AG04450 (cell line): ENCODE results near the gene ZNF473. TPM values are rescaled to one million over a fixed set of nuclear protein-coding genes. Genes with fewer than 3 reads are reported as not detected.
"Not testable (repeated sequence)": the region's sequence is repeated elsewhere in the genome, so short reads cannot be mapped to it uniquely, and the experiment has no call there.

Experiments used
- CTCF ChIA-PET: fragments of 300-600, 350-600 bp; formaldehyde crosslinking; extraction: SDS; loops from one replicate; lab custom pipeline; 2022; ENCODE audit warnings: antibody characterized with exemption, inconsistent platforms; lab: Charles Lee
- POLR2A ChIA-PET: fragments of 350-600 bp; formaldehyde crosslinking; extraction: SDS; loops from one replicate; lab custom pipeline; 2021; ENCODE audit warnings: antibody characterized with exemption, inconsistent platforms; lab: Yijun Ruan, JAX
- DNase-seq: peaks from one replicate; pipeline ENCODE4 v3.0.0-alpha.2; 2011; ENCODE audit warnings: low read depth, low spot score
- H3K27ac ChIP-seq: one replicate; pipeline ENCODE4 v1.5.1; 2012; ENCODE audit warnings: low read depth, low read length, control low read depth
- H3K27me3 ChIP-seq: one replicate; pipeline ENCODE4 v1.6.0; 2012; ENCODE audit warnings: low read length; ENCODE audit not compliant: control insufficient read depth, insufficient read depth
- H3K4me3 ChIP-seq: 2 replicates; pipeline ENCODE4 v1.5.1; 2011; ENCODE audit warnings: mild to moderate bottlenecking, low read depth, low read length, control low read depth
- H3K9me3 ChIP-seq: 2 replicates; pipeline ENCODE4 v1.5.1; 2012; ENCODE audit warnings: low read length; ENCODE audit not compliant: control insufficient read depth, insufficient read depth
- polyA plus RNA-seq: library from polyadenylated mRNA; depleted of rRNA; stranded (reverse); fragments of >200 nt; gene quantifications from 2 replicates; pipeline ENCODE4 v1.2.3, GENCODE V29; 2011; rRNA removed

ZNF473 gene
- polyA plus RNA-seq, 1 experiment = 6.2 TPM

- POLR2A ChIA-PET, H3K27me3 ChIP-seq, H3K27ac ChIP-seq, CTCF ChIA-PET, H3K4me3 ChIP-seq, H3K9me3 ChIP-seq, DNase-seq: not testable (repeated sequence)
Observed at GRCh38 chr19:50087153-50087552, 61.3 kb downstream of the ZNF473 start.

GRCh38 chr19:50090706-50091105 lies 64.9 kb downstream of the ZNF473 start:
- H3K4me3 ChIP-seq, H3K27ac ChIP-seq, CTCF ChIA-PET, H3K9me3 ChIP-seq, POLR2A ChIA-PET, DNase-seq, H3K27me3 ChIP-seq: not testable (repeated sequence)

GRCh38 chr19:50091786-50092185 lies 66.0 kb downstream of the ZNF473 start:
- POLR2A ChIA-PET, H3K4me3 ChIP-seq, H3K27me3 ChIP-seq, DNase-seq, H3K9me3 ChIP-seq, H3K27ac ChIP-seq, CTCF ChIA-PET: not testable (repeated sequence)

- POLR2A ChIA-PET, CTCF ChIA-PET, DNase-seq, H3K27ac ChIP-seq, H3K27me3 ChIP-seq, H3K9me3 ChIP-seq, H3K4me3 ChIP-seq: not testable (repeated sequence)
Observed at GRCh38 chr19:50092597-50092996, 66.8 kb downstream of the ZNF473 start.

GRCh38 chr19:50097884-50098283 lies 72.1 kb downstream of the ZNF473 start:
- H3K27me3 ChIP-seq, CTCF ChIA-PET, H3K9me3 ChIP-seq, H3K4me3 ChIP-seq, DNase-seq, POLR2A ChIA-PET, H3K27ac ChIP-seq: not testable (repeated sequence)

- POLR2A ChIA-PET, CTCF ChIA-PET, H3K9me3 ChIP-seq, H3K4me3 ChIP-seq, H3K27ac ChIP-seq, H3K27me3 ChIP-seq, DNase-seq: not testable (repeated sequence)
Observed at GRCh38 chr19:50098892-50099291, 73.1 kb downstream of the ZNF473 start.

- H3K27ac ChIP-seq, H3K4me3 ChIP-seq, DNase-seq, H3K9me3 ChIP-seq, H3K27me3 ChIP-seq, POLR2A ChIA-PET, CTCF ChIA-PET: not testable (repeated sequence)
Observed at GRCh38 chr19:50099696-50100095, 73.9 kb downstream of the ZNF473 start.

- H3K9me3 ChIP-seq, H3K27ac ChIP-seq, H3K27me3 ChIP-seq, CTCF ChIA-PET, POLR2A ChIA-PET, H3K4me3 ChIP-seq, DNase-seq: not testable (repeated sequence)
Observed at GRCh38 chr19:50100946-50101345, 75.1 kb downstream of the ZNF473 start.

Other genes starting within 250 kb of the ZNF473 start
- gene FUZ, start 212.7 kb upstream of the ZNF473 start, polyA plus RNA-seq = 6.9 and 9.0 TPM in 2 replicates
- gene MED25, start 207.7 kb upstream of the ZNF473 start, polyA plus RNA-seq = 12.6 and 20.3 TPM in 2 replicates
- gene PTOV1, start 174.8 kb upstream of the ZNF473 start, polyA plus RNA-seq = 37.6 and 58.5 TPM in 2 replicates
- gene PNKP, start 158.4 kb upstream of the ZNF473 start, polyA plus RNA-seq = 13.0 and 13.1 TPM in 2 replicates
- gene AKT1S1, start 148.7 kb upstream of the ZNF473 start, polyA plus RNA-seq = 27.5 and 33.1 TPM in 2 replicates
- 15.6 and 23.0 TPM in 2 replicates for gene TBC1D17, start 148.3 kb upstream of the ZNF473 start, polyA plus RNA-seq
- 0.30 and 0.92 TPM in 2 replicates for gene IL4I1, start 129.1 kb upstream of the ZNF473 start, polyA plus RNA-seq
- gene ATF5, start 96.8 kb upstream of the ZNF473 start, polyA plus RNA-seq = 6.3 and 6.8 TPM in 2 replicates
- gene NUP62, start 96.5 kb upstream of the ZNF473 start, polyA plus RNA-seq = 12.4 and 16.9 TPM in 2 replicates
- not detected in 2 replicates for gene SIGLEC11, start 64.8 kb upstream of the ZNF473 start, polyA plus RNA-seq
- gene VRK3, start 633 bp upstream of the ZNF473 start, polyA plus RNA-seq = 22.5 and 24.7 TPM in 2 replicates
- not detected in 2 replicates for gene IZUMO2, start 137.3 kb downstream of the ZNF473 start, polyA plus RNA-seq
- gene MYH14, start 177.6 kb downstream of the ZNF473 start, polyA plus RNA-seq = not detected in 2 replicates